GM19328 (cell line): Measurements from ENCODE around the gene SSH3.

Experiments
- ATAC-seq: cut with Tn5 transposase; IDR thresholded peaks from one replicate; pipeline ENCODE4 v1.9.1; 2021; ENCODE audit warnings: mild to moderate bottlenecking, moderate library complexity; ENCODE audit not compliant: unreplicated experiment

Gene SSH3

GRCh38 chr11:67345247-67345919 is 42.1 kb downstream of the SSH3 start:
- ATAC-seq = no peak

DNA sequence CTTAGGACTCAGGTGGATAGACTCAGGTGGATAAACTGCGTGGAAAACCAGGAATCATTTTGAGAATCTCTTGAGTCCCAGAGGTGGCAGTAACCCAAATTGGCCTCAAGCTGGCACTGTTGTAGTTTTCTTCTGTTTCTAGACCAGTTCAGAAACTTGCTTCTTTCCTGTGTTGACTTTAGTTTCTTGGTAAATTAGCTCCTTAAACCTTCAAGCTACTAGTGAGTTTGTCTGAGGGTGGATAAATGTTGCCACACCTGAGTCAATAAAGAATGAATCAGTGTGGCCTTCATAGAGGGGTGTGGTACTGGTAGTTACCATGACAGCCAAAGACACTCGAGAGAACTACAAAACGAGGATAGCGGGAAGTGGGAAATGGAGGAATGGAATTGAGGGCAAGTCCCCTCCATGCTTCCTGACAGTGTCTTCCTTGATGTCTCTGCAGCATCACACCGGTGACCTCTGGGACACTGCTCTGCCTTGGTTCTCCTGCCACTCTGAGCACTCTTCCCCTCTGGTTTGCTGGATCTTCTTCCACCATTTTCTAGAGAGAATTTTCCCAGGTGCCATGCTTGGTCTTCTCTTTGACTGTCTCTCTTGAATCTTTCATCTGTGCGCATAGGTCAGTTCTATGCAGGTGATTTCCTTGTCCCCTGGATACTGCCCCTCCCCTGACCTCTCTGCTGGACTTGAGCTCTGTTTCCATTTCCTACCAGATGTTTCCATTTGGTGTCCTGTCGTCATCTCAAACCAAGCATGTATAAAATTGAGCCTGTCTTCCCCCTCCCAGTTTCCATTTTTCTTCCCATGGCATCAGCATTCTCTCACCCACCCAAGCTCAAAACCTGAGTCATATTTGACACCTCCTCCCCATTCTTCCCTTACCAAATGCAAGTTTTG is 42.8 kb downstream of the SSH3 start:
- no peak for ATAC-seq

DNA sequence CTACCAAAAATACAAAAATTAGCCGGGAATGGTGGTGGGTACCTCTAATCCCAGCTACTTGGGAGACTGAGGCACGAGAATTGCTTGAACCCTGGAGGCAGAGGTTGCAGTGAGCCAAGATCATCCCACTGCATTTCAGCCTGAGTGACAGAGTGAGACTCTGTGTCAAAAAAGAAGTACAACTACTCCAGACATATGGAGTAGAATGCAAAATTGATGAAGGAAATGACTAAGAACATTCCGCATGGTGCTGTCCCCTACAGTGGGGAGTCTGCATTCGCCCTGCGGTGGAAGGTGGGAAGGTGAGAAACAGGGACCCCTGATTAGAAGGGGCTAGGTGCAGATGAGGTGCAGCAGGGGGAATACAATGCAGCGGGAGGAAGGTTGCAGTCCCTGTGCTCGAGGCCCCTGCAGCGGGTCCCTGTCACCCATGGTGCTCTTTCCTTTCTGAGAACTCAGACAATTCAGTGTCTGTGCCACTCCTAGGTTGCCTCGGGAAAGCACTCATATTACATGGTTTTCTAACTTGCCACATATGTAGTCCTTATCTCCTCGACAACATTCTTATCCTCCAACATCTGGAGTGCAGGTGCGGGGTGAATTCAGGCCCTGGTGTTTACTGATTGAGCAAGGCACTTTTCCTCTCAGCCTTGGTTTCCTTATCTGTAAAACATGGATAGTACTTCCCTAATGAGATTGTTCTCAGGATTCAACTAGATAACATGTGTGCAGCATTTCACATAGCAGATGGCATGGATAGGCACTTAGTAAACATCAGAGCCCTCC is 44.8 kb downstream of the SSH3 start:
- no peak for ATAC-seq

DNA sequence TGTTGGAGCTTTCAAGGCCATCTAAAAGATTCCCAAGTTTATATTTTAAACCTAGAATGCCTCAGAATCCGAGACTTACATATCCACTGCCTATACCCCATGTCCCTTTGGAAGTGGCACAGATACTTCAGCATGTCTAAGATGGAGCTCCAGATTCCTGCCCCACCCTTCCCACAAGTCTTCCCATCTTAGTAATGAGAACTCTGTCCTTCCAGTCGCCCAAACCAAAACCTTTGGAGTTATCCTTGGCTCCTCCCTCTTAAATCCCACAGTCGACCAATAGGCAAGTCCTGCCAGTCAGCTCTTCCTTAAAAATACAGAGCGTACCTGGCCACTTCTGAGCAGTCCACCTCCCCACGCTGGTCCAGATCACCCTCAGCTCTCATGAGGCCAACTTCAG is 45.7 kb downstream of the SSH3 start:
- no peak for ATAC-seq

DNA sequence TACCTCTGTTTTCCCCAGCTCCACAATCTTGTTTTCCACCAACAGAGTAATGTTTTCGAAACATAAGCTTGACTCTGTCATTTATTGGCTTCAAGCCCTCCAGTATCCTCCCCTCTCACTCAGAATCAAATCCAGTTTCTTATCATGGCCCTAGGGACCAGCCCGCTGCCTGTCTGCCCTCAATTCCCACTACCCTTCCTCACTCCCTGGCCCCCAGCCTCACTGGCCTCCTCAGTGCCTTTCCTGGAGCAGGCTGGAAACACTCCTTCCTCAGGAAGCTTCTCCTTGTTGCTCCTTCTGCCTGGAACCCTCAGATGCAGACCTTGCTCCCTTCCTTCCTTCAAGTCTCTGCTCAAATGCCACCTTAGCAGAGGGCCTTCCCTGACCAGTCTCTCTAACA is 46.1 kb downstream of the SSH3 start:
- ATAC-seq = no peak

DNA sequence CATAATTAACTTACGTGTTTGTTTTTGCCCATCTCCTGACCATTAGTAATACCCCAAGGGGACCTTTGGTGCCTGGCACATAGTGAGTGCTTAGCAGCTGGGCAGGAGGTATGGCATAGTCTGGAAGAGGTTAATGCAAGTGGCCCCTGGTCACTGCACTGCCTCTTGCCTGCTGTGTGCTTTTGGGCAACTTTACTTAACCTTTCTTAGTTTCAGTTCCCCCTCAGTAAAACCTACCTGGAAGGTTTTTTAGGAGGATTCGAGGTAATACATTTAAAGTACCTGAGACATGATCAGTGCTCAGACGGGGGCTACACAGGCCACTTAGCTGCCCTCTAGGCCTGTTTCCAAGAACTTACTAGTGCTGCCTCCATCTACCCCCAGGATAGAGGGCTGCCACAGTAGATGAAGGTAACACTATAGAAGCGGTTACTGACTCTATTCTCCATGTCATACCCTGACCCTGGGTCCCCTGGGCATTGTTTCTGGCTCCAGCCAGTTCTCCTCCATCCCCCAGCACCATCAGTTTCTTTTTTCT is 46.7 kb downstream of the SSH3 start:
- no peak for ATAC-seq

DNA sequence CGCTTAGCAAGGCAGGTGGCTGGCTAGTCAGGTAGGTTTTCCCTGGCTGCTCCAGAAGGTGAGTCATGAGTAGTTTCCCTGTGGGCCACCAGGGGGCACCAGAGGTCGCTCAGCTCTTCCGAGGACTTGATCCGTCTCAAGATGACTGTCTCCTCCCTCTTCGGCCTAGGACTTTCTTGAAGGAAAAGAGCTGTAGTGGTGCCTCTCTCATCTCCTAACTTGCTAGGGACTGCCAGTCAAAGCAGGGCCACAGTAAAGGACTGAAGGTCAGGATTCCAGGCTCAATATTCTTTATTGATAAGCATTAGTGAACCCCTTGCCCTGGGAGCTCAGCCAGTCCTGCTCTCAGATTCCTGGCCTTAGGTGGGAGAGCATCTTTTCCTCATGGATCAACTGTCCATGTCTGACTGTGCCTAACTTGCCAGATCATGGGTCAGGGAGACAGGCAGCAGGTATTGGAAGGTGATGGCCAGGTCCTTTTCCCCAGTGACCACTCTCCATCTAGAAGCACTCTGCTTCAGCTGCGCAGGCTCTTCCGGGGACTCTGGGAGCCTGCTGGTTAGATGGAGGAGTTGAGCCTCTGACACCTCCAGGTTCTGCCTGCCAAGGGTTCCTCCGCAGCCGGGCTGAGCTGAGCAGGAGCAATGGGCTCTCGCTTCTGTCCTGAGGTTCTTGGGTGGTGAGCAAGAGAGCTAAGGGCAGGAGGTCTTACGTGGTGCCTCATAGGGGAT is 48.1 kb downstream of the SSH3 start:
- ATAC-seq = no peak

- peak; percentile 5 for ATAC-seq
Observed at GRCh38 chr11:67352546-67353316, 49.4 kb downstream of the SSH3 start.

DNA sequence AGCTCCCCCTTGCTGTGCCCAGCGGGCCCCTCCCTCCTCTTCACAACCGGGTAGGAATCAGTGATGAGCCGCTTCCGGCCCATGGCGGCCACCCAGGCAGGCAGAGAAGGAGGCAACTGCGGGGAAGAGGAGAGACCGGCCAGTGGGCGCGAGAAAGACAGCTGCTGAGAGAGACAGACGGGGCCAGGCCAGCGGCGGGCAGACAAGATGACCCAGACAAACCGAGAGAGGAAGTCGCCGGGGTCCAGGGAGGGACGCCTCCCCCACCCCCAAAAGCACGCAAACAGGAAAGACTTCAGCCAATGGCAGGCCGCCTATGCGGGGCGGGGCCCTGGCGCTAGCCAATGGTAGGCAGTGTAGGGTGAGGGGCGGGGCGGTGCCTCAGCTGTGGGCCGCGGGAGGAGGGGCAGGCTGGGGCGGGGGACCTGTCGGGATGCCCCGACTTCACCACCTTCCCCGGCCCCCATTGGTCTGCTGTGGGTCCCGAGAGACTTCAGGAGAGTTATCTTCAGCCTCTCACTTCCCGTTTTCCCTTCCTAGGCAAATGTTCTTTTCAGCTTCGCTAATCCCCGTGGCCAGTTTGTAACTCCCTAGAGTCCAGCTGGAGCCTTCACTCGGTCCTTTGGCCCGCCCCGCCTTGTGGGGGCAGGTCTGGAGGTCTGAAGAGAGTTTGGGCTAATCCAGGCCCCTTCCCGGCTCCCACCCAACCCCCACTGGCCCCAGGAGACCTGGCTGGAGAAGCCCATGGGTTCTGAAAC is 50.2 kb downstream of the SSH3 start, which contains the start of gene POLD4:
TSS of gene POLD4 (minus strand) at position 230 of the 758 bp plus-strand sequence. CDS start at position 83, 147 bp downstream.
- ATAC-seq = peak; percentile 72

GRCh38 chr11:67354075-67355022 is 51.0 kb downstream of the SSH3 start:
- ATAC-seq = no peak

DNA sequence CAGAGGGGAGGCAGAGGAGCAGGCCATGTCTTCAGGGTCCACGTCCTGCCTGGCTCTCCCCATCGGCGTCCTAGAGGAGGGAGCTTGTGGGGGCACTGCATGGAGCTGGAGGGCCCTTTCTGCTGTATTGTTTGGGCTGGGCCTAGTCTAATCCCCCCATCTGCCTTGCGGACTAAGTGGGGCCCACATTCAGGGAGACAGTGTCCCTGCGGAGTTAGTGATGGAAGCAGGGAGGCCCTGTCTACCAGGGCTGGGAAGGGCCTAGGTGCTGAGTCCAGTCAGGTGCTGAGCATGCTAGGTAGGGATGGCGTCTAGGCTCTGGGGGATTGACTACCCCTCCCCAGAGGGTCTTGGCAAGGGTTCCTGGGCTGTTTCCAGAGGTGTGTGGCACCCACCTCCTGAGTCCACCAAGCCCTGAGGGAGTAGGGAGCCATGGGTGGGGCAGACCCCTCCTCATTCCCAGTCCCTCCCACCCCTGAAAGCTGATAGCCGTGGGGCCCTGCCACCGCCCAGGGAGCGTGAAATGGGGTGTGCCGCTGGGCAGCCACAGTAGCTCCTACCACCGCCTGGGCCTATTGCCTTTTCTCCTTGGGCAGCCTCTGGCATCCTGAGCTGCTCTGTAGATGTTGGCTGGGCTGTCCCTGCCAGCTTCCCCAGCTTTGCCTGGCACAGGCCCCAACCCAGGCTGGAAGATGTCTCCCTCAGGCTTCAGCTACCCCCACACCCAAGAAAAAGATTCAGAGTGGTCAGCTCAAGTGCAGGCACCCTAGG is 51.9 kb downstream of the SSH3 start:
- no peak for ATAC-seq

DNA sequence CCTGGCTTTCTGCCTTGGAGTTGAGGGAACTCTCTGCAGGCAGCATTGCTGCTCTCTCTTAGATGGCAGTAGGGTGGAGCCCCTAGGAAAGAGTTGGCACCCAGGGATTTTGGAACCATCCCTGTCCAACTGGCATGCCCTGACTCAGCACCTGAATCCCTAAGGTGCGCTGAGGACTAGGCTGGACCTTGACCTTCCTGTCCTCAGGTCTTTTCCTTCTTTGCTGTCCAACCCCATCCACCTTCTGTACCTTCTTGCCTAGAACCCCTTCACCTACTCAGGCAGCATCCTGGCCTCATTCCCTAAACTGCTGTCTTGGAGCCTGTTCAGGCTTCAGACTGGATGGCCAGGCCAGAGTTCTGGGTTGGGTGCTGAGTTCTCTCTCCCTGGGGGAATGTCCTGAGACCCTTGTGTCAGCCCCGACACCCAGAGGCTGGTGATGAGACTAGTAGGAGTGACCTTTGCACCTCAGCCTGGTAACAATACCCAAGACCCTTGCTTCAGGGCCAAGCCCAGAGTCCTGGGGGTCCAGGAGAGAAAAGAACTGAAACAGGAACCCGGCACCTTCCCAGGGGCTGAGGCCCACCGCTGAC is 52.6 kb downstream of the SSH3 start:
- no peak for ATAC-seq

GRCh38 chr11:67356387-67356863 is 53.1 kb downstream of the SSH3 start:
- ATAC-seq = no peak

DNA sequence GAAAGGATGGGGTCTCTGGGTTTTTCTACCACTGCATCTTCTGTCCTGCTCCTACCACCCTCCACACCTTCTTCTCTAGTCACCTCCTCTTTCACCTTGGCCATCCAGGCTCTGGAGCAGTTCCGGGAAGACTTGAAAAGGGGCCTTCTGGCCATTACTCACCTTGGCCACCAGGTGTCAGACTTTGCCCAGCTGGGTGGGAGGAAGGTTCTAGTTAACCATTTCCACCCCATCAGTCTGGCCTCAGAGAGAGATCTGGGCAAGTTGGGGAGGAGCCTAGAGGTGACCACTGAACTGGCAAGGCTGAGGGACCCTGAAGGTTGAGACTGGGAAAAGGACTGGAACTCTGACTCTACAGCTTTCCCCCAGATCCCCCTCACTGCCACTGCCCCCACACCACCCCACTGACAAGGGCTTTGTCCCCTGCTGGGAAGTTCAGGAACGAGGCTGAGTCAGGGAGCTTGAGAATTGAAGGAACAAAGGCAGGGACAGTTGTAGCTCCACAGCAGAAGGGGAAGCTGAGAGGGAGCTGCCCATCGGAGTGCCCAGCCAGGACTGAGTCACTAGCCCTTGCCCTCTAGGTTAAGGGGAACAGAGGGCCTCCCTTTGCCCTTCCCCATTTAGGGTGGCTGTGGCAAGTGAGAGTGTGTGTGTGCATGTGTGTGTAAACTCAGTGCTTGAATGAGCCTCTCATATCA is 53.7 kb downstream of the SSH3 start:
- ATAC-seq = no peak

DNA sequence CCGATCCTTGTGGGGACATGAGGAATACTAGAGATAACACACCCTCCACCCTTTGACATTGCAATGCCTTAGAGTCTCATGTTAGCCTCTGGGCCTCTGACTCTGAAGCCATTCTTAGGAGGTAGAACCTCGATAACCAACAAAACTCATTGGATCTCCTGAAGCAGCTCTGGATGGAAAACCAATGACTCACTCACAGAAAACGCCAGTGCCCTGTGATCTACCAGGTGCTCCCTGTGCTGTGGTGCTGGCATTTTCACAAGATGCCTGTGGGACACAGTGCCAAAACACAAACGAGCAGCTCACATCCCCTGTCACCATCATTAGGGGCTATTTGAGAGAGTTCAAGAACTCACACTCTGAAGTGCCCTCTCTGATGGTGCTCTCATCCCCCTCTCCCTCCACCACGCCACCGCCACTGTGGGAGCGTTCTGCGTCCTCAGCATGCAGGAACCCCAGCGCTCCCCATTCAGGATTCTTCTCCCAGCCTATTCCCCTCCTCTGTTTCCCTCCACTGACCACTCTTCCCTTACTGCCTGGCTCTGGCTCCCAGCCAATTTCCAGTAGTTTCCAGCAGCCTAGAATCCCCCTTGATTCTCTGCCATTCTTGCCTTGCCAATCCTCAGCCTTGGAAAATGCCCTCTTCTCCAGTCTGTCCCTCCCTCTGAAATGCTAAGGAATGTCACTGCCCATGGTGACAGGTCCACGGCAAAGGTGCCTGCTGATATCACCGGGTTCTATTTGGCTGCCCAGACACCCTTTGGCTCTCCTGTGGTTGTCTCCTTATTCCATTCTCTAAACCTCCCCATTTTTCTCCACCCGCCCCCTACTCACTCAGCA is 54.7 kb downstream of the SSH3 start:
- ATAC-seq = no peak
